Measurements from ENCODE around the gene CYLD.

The CYLD gene

GRCh38 chr16:50821586-50821985 is 79.7 kb downstream of the CYLD start:
- DNase-seq: no peak

- DNase-seq: no peak
Observed at GRCh38 chr16:50822671-50823070, 80.8 kb downstream of the CYLD start.

DNA sequence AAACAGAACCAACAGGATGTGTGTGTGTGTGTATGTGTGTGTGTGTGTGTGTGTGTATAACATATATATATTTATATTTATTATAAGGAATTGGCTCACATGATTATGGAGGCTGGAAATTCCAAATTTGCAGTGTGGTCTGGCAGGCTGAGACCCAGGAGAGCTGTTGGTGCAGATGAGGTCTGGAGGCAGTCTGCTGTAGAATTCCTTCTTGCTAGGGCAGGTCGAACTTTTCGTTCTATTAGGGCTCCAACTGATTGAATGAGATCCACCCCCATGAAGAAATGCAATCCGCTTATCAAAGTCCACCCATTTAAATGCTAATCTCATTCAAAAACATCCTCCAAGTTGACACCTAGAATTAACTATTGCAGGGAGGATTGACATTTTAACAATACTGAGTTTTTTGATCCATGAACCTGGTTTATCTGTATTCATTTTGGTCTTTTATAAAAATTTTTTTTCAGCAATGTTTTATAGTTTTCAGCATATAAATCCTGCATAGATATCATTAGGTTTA is 85.0 kb downstream of the CYLD start:
- DNase-seq: no peak

GRCh38 chr16:50828164-50828702 is 86.3 kb downstream of the CYLD start:
- DNase-seq: no peak

DNA sequence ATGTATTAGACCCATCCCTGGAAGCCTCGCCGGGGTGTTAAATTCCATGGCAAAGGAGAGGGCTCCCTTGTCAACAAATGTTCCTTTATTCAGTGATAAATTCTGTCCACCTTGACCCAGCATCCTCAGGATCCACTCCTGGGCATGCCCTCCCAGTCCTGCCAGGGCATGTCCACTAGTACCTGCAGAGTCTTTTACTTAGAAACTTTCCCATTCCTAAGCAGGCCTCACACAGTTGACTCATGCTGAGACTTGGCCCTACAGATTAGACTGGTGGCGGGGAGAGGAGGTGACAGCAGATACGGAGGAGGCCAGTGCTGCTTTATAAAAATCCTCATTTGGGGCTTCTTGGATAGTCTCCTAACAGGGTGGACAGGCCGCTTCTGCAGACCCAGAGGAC is 88.8 kb downstream of the CYLD start:
- DNase-seq: no peak

DNA sequence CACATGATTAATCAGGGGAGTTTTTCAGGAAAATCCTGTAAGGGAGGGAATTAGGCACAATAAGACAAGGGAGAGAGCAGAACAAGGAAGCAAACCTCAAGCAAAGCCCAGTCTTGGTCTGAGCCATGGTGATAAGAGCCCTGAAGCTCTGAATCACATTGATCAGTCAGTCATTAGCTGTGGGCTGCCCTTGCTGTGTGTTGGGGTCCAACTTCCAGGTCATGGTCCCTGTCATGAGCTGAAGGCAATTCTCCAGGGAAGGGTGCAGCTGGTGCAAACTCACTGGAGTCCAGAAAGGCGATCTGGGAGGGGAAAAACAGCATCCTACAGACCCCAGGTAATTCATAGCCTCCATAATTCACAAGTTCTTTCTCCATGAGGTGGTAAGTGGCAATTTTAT is 89.9 kb downstream of the CYLD start:
- DNase-seq: no peak

- DNase-seq: no peak
Observed at GRCh38 chr16:50833929-50834328, 92.0 kb downstream of the CYLD start.

DNA sequence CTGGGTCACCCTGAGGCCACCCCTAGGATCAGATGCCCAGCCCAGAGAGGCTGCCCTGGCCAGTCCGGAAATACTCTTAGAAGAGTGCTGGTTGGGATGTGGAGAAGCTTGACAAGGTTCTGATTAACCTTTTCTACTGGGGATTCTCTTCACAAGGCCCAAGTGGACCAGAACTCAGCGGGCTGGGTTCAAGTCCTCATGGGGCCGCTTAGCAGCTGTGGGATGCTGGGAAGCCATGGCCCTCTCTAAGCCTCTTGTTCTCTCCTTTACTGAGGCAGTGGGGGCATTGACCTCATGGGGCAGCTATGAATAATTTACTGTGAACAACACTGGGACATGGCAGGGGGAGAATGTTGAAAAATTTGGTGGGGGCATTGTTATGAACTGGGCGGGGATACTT is 92.8 kb downstream of the CYLD start:
- DNase-seq: no peak

- DNase-seq: no peak
Observed at GRCh38 chr16:50835358-50836060, 93.6 kb downstream of the CYLD start.

DNA sequence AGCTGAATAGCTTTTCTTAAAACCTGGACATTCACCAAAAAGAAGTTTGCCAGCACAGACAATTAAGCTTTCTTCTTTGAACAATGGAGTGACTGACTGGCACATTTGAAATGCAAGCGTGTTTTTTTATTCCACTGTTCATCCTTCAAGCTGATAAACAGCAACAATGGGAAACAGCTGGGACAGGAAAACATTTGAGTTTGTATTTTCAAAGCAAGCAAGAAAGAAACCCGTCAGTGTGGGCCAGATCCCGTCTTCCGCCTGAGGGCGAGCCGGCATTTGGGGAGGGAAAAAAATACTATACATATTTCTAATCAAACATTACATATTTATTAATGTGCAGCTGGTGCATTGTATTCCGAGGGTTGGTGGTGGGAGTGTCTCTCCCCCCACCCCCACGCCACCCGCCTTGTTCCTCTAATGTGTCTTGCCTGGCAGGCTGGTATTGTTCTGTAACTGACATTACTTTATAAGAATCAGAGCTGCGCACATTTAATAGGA is 94.3 kb downstream of the CYLD start:
- DNase-seq: no peak

GRCh38 chr16:50837324-50837723 is 95.4 kb downstream of the CYLD start:
- no peak for DNase-seq

DNA sequence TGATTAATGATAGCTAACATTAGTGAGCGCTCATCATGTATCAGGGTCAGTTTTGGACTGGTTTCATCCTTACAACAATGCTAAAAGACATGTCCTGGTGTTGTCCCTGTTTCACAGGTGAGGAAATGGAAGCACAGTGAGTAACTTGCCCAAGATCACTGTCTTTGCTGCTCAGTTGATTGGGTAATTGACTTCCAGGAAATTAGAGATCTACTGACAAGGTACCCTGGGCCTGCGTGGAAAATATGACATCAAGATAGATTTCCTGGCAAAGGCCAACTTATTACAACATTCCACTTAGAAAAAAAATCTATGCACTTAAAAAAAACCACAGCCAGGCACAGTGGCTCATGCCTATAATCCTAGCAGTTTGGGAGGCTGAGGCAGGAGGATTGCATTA is 96.3 kb downstream of the CYLD start:
- DNase-seq: no peak

GRCh38 chr16:50838885-50839284 is 97.0 kb downstream of the CYLD start:
- DNase-seq: no peak

DNA sequence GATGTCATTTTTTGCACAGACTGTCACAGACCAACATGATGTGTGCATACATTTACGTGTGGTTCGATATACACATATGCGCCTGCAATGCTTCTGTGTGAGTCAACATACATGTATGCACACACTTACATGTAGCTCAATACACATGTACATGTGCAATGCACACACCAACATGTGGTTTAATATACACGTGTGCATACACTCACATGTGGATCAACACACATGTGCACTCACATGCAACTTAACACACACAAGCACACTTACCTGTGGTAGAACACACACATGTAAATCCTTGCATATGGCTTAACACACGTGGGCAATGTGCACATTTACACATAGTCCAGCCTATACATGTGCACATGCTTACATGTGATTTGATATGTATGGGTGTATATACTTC is 97.5 kb downstream of the CYLD start:
- no peak for DNase-seq

- DNase-seq: no peak
Observed at GRCh38 chr16:50839920-50840729, 98.2 kb downstream of the CYLD start.

DNA sequence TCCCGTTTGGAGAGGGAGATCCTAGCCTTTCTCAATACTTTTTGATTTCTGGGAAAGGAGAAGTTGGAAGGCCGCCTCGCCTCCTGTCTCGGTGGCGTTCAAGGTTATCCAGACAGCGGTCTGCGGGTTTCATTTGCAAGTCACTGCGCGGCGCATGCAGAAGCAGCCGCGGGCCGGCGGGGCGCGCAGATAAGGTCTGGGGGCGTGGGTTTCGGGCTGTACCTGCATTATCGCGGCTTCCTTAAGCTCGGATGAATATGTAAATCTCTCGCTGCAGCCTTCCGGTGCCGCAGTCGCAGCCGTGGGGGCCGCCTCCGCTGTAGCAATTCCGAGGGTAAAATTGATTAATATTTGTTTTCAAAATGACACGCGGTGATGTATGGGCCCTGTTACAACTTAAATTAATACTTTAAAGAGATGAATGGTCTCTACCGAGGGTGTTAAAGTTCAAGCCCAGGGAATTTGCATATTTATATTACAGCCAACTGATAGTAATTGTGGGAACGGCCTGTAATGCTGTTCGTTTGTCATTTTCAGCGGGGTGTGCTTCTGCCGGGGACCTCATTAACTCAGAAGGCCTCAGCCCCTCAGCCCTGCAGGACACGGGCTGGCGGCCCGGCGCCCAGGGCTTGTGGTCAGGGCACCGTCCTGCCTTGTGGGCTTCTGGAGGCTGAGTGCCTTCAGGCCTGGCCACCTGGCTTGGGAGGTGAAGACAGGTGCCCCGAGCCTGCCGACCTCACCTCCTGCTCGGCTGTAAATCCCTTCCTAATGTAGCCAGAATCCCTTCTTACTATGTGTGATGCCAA is 99.4 kb downstream of the CYLD start:
- DNase-seq: peak; percentile 8

- no peak for DNase-seq
Observed at GRCh38 chr16:50842013-50842505, 100.2 kb downstream of the CYLD start.

GRCh38 chr16:50842589-50842988 is 100.7 kb downstream of the CYLD start:
- DNase-seq: no peak

- no peak for DNase-seq
Observed at GRCh38 chr16:50844840-50845239, 103.0 kb downstream of the CYLD start.

DNA sequence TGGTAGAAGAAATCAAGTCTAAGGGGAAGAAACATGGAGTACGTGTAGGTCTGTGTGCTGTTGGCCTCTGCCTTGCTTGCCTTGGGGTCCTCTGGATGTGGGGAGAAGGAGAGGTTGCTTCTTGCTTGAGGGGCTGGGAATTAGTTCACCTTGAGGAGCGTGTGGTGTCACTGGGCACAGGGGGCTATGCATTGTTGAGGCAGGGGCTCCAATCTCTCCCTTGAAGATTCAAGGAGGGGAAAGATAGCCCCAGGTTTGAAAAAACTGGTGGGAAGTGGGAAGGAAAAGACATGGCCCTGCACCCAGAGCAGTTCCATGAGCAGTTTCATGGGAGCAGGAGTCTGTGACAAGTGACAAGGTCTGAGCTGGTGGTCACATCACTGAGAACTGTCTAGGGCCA is 103.4 kb downstream of the CYLD start:
- DNase-seq: no peak

DNA sequence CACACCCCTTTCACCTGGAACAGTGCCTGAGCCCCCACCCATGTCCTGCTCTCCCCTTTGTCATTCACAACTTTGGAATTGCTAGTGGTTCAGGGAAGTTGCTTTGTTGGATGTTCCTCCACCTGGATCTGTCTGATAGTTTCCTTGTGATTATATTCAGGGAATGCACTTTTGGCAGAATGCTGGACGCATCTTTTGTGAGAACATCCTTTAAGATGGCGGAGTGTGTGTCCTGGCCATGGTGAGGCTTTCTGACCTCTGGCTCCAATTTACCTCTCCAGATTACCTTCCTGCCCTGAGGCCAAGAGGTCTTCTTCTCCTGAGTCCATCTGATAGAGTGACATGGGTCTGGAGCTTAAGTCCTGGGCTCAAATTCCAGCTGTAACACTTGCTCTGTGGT is 104.6 kb downstream of the CYLD start:
- no peak for DNase-seq

DNA sequence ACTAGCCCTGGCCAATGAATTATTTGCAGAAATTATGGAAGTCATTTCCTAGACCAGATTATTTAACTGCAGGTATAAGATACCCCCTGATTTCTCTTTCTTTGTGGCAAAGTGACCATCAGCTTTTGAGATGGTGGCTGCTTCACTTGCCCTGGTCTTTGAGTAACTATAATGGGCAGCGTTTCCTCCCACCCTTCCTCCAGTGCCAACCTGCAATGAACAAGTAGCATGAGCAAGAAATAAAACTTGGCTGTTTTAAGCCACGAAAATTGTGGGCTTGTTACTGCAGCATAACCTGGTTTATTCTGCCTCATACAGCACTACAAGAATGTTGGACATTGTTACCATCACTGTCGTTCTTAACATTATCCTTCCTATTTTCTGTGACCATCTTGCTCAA is 105.3 kb downstream of the CYLD start:
- no peak for DNase-seq
